OCI-LY7 (cell line): ENCODE measurements around the gene COL15A1.

ENCODE experiments used
- EZH2phosphoT487 ChIP-seq: fragments of 200-600 bp; sonication (generic); IDR thresholded peaks from 2 replicates; pipeline ENCODE4 v1.6.1; 2018; ENCODE audit warnings: low read depth, borderline replicate concordance, mild to moderate bottlenecking, mixed run types, antibody characterized with exemption, low read length, moderate library complexity, mixed read lengths
- TF ChIP-seq, protein P1 (sequence below): fragments of 200-600 bp; sonication (generic); conservative IDR thresholded peaks from 2 replicates; pipeline ENCODE4 v1.5.1; 2014; ENCODE audit warnings: mild to moderate bottlenecking, antibody characterized with exemption, low read length, moderate library complexity, mixed read lengths

DNA sequence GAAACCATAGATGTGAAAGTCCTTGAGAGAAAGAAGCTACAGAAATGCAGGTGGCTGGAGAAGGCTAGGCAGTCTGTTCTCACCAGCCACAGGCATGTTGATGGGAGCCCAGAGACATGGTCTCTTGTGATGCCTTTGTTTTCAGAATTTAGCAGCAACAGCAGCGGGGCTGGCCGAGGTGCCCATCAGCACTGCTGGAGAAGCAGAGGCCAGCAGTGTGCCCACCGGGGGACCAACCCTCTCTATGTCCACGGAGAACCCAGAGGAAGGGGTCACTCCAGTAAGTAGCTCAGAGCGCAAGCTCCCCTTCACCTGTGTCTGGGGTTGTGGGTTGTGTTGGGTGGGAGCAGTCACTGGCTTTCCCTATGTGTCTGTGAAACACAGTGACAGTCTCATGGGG lies 59.6 kb downstream of the COL15A1 start:
- TF ChIP-seq, protein P1, sequence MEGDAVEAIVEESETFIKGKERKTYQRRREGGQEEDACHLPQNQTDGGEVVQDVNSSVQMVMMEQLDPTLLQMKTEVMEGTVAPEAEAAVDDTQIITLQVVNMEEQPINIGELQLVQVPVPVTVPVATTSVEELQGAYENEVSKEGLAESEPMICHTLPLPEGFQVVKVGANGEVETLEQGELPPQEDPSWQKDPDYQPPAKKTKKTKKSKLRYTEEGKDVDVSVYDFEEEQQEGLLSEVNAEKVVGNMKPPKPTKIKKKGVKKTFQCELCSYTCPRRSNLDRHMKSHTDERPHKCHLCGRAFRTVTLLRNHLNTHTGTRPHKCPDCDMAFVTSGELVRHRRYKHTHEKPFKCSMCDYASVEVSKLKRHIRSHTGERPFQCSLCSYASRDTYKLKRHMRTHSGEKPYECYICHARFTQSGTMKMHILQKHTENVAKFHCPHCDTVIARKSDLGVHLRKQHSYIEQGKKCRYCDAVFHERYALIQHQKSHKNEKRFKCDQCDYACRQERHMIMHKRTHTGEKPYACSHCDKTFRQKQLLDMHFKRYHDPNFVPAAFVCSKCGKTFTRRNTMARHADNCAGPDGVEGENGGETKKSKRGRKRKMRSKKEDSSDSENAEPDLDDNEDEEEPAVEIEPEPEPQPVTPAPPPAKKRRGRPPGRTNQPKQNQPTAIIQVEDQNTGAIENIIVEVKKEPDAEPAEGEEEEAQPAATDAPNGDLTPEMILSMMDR = no peak
- no peak for TF ChIP-seq EZH2phosphoT487
